HepG2 (cell line): ENCODE results near the gene CHODL. TPM values are rescaled to one million over a fixed set of nuclear protein-coding genes. Genes with fewer than 3 reads are reported as not detected.

Experiments used
- ATAC-seq: fragments of 200-7000 bp; cut with Tn5 transposase; 3 replicates; pipeline ENCODE4 v1.9.1; 2020; ENCODE audit warnings: mild to moderate bottlenecking, moderate library complexity
- BruUV-seq: library from RNA; stranded (reverse); fragments of 400-500 nt; replicated peaks from 2 replicates; lab custom pipeline; 2021; lab: Mats Ljungman, UMichigan
- CTCF ChIA-PET: fragments of 300-600 bp; formaldehyde crosslinking; extraction: SDS; loops from one replicate; lab custom pipeline; 2021; ENCODE audit warnings: low total read pairs, inconsistent platforms, low intra/inter-chr PET ratio; lab: Yijun Ruan, JAX
- POLR2A ChIA-PET: fragments of 350-600 bp; sonication (Branson Sonifier 250); formaldehyde crosslinking; loops from one replicate; lab custom pipeline; 2020; ENCODE audit warnings: antibody characterized with exemption, inconsistent platforms; lab: Yijun Ruan, JAX
- DNase-seq: peaks from one replicate; pipeline ENCODE4 v3.0.0-alpha.2; 2015; ENCODE audit warnings: low spot score
- FAIRE-seq: peaks from 3 replicates; lab custom pipeline; 2011; peaks lifted over from hg19 to GRCh38; lab: Jason Lieb, UNC
- H2AFZ ChIP-seq: one replicate; pipeline ENCODE4 v1.6.1; 2011; ENCODE audit warnings: low read length, inconsistent platforms
- H3K27ac ChIP-seq: fragments of 300-600 bp; 3 replicates; pipeline ENCODE4 v1.8.0; 2011; ENCODE audit warnings: mixed run types, mild to moderate bottlenecking, mixed read lengths, low read length, inconsistent platforms; ENCODE audit not compliant: insufficient read depth; ENCODE audit errors: extremely low read length
- H3K27me3 ChIP-seq, 2 experiments: fragments of 200-600 bp in 1 of 2; 2 replicates in 1 of 2; 3 replicates in 1 of 2; pipeline versions ENCODE4 v1.6.0 to v1.8.0; 2011; ENCODE audit warnings: low read length in 2 of 2, mild to moderate bottlenecking in 2 of 2, moderate library complexity in 2 of 2, inconsistent platforms in 1 of 2; ENCODE audit not compliant: insufficient read depth in 2 of 2, control insufficient read depth in 1 of 2
- H3K36me3 ChIP-seq, 2 experiments: fragments of 200-600 bp in 1 of 2; replicated peaks in 1 of 2; 2 replicates in 1 of 2; 3 replicates in 1 of 2; pipeline versions ENCODE4 v1.5.1 to v1.8.0; 2011; ENCODE audit warnings: low read length in 2 of 2, inconsistent platforms in 1 of 2; ENCODE audit not compliant: insufficient read depth in 2 of 2, control insufficient read depth in 1 of 2
- H3K4me1 ChIP-seq: 2 replicates; pipeline ENCODE4 v1.5.1; 2012; ENCODE audit warnings: low read length, inconsistent platforms; ENCODE audit not compliant: insufficient read depth
- H3K4me2 ChIP-seq: 2 replicates; pipeline ENCODE4 v1.6.0; 2011; ENCODE audit warnings: low read depth, low read length, inconsistent platforms
- H3K4me3 ChIP-seq, 3 experiments: fragments of 200-600 bp in 1 of 3; sonication (generic), shearing (Covaris generic) in 1 of 3; replicated peaks in 1 of 3; 2 replicates each; pipeline ENCODE4 v1.5.1; 2011 to 2016; ENCODE audit warnings: low read length in 3 of 3, inconsistent platforms in 2 of 3, low read depth in 2 of 3, mild to moderate bottlenecking in 2 of 3, control low read depth in 1 of 3, mixed read lengths in 1 of 3; ENCODE audit not compliant: insufficient read depth in 1 of 3
- H3K79me2 ChIP-seq: one replicate; pipeline ENCODE4 v1.6.1; 2011; ENCODE audit warnings: low read length, inconsistent platforms; ENCODE audit not compliant: insufficient read depth
- H3K9ac ChIP-seq: 2 replicates; pipeline ENCODE4 v1.6.0; 2011; ENCODE audit warnings: mild to moderate bottlenecking, low read depth, low read length, inconsistent platforms; ENCODE audit not compliant: insufficient read depth
- H3K9me3 ChIP-seq: 2 replicates; pipeline ENCODE4 v1.5.1; 2012; ENCODE audit warnings: mild to moderate bottlenecking, low read length
- H4K20me1 ChIP-seq: 2 replicates; pipeline ENCODE4 v1.6.0; 2011; ENCODE audit warnings: inconsistent platforms, mild to moderate bottlenecking, low read length, moderate library complexity; ENCODE audit not compliant: insufficient read depth
- DNMT3B ChIP-seq: conservative IDR thresholded peaks from 2 replicates; pipeline ENCODE4 v1.6.1; 2016; ENCODE audit warnings: missing biosample characterization, control low read depth
- NFIC ChIP-seq: IDR thresholded peaks from 2 replicates; pipeline ENCODE4 v1.6.1; 2012; ENCODE audit warnings: mild to moderate bottlenecking, low read length, inconsistent platforms
- SALL1 ChIP-seq: sonication (generic); formaldehyde crosslinking; IDR thresholded peaks from 2 replicates; pipeline ENCODE4 v1.8.0; 2022; ENCODE audit warnings: mild to moderate bottlenecking, missing genetic modification reagents
- ZHX2 ChIP-seq, 2 experiments: sonication (generic) in 1 of 2; formaldehyde crosslinking in 1 of 2; IDR thresholded peaks; 2 replicates each; pipeline versions ENCODE4 v1.6.1 to v1.9.0; 2014 to 2022; ENCODE audit warnings: antibody characterized with exemption in 1 of 2, borderline replicate concordance in 1 of 2, inconsistent platforms in 1 of 2, low read depth in 1 of 2, missing genetic modification reagents in 1 of 2
- ZNF205 ChIP-seq: IDR thresholded peaks from 2 replicates; pipeline ENCODE4 v1.6.1; 2018; ENCODE audit warnings: missing biosample characterization, missing genetic modification reagents
- ZNF468 ChIP-seq: sonication (generic); formaldehyde crosslinking; IDR thresholded peaks from 2 replicates; pipeline ENCODE4 v1.8.0; 2022; ENCODE audit warnings: mild to moderate bottlenecking, moderate library complexity, missing genetic modification reagents
- ZNF563 ChIP-seq: sonication (generic); formaldehyde crosslinking; IDR thresholded peaks from 2 replicates; pipeline ENCODE4 v1.8.0; 2022; ENCODE audit warnings: mild to moderate bottlenecking, moderate library complexity, missing genetic modification reagents
- in situ Hi-C: cut with HindIII; loops from 2 replicates; pipeline ENCODE4 v1.10.0; 2017; ENCODE audit warnings: low pct_unique_long_range_greater_than_20kb; ENCODE audit not compliant: extremely low pct_ligation_motif_present
- intact Hi-C: fragments of 100-400 bp; cut with micrococcal nuclease; formaldehyde crosslinking; loops from one replicate; pipeline ENCODE4 v1.10.0; 2022; ENCODE audit not compliant: unreplicated experiment
- polyA plus RNA-seq, 8 experiments: library from polyadenylated mRNA; depleted of rRNA in 3 of 8; stranded (reverse) in 7 of 8; unstranded in 1 of 8; fragments of >200 nt; fragmentation: Illumina TruSeq in 4 of 8; extraction: Trizol in 4 of 8; gene quantifications; 2 replicates each; pipeline versions ENCODE4 v1.2.1 to v1.2.3, GENCODE V29; 2011 to 2016; ENCODE audit warnings: low read depth in 4 of 8, missing spikeins in 1 of 8, mixed read lengths in 1 of 8; ENCODE audit not compliant: insufficient read depth in 1 of 8
- total RNA-seq, 5 experiments: library from RNA; depleted of rRNA; stranded (reverse); fragments of >200 nt; fragmentation: Illumina TruSeq; extraction: Trizol; gene quantifications; 2 replicates each; pipeline ENCODE4 v1.2.3, GENCODE V29; 2016; ENCODE audit warnings: low read depth in 1 of 5
- TF ChIP-seq, protein P1 (sequence below): sonication (generic); formaldehyde crosslinking; IDR thresholded peaks from 2 replicates; pipeline ENCODE4 v1.4.0; 2020; ENCODE audit warnings: missing genetic modification reagents
- TF ChIP-seq, protein P2 (sequence below): sonication (generic); formaldehyde crosslinking; IDR thresholded peaks from 2 replicates; pipeline ENCODE4 v1.4.0; 2020; ENCODE audit warnings: mild to moderate bottlenecking, missing genetic modification reagents

CHODL gene
- total and polyA plus RNA-seq, 2 of the 13 experiments (the other 11 are each of a cell fraction or from before 2014, with no cell fraction given) = not detected

DNA sequence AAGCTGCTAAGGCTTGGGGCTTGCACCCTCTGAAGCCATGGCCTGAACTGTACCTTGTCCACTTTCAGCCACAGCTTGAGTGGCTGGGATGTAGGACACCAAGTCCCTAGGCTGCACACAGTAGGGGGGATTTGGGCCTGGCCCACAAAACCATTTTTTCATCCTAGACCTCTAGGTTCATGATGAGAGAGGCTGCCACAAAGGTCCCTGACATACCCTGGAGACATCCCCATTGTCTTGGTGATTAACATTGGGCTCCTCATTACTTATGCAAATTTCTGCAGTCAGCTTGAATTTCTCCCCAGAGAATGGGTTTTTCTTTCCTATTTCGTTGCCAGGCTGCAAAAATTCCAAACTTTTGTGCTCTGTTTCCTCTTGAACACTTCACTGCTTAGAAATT is 26.3 kb upstream of the CHODL start (continued):
- TF ChIP-seq, protein P1, sequence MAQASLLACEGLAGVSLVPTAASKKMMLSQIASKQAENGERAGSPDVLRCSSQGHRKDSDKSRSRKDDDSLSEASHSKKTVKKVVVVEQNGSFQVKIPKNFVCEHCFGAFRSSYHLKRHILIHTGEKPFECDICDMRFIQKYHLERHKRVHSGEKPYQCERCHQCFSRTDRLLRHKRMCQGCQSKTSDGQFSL (CRISPR knock-in tag) = no peak
- TF ChIP-seq ZNF205 (CRISPR knock-in tag) = no peak
- no peak for TF ChIP-seq ZHX2 (IDR thresholded peaks at IDR 0.05; ENCODE audit: low read depth)
- TF ChIP-seq ZHX2 (CRISPR knock-in tag; IDR thresholded peaks at IDR 0.05; ENCODE audit: borderline replicate concordance) = no peak
- TF ChIP-seq SALL1 (CRISPR knock-in tag) = no peak
- TF ChIP-seq ZNF468 (CRISPR knock-in tag) = no peak
- no peak for TF ChIP-seq DNMT3B (CRISPR knock-in tag)

DNA sequence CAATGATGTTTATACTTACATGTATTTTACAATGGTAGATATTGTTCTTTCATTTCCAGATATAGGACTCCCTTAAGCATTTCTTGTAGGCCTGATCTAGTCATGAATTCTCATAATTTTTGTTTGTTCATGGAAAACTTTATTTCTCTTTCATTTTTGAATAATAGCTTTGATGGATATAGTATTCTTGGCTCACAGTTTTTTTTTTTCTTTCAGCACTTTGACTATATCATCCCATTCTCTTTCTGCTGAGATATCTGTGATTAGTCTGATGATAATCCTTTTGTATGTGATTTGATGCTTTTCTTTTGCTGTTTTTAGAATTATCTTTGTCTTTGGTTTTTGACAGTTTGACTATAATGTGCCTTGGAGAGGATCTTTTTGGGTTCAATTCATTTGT is 24.1 kb upstream of the CHODL start:
- Histone ChIP-seq H3K36me3 (no peaks in the 10 kb centered on the region), H3K27ac (no peak overlapping the region), H3K9ac (no peak overlapping the region), H4K20me1 (no peaks in the 10 kb centered on the region), H3K79me2 (no peaks in the 10 kb centered on the region), H3K4me2 (no peak overlapping the region), H3K27me3 (no peaks in the 10 kb centered on the region), H3K9me3 (peaks cover 61% of the 10 kb centered on the region), H3K4me3 (no peak overlapping the region), H3K4me1 (no peaks in the 10 kb centered on the region), H2AFZ (no peak overlapping the region)
- POLR2A ChIA-PET = no interaction called here
- no peak for TF ChIP-seq NFIC
- TF ChIP-seq, protein P2, sequence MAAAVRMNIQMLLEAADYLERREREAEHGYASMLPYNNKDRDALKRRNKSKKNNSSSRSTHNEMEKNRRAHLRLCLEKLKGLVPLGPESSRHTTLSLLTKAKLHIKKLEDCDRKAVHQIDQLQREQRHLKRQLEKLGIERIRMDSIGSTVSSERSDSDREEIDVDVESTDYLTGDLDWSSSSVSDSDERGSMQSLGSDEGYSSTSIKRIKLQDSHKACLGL (CRISPR knock-in tag) = no peak
- no peak for TF ChIP-seq ZNF563 (CRISPR knock-in tag)
- intact Hi-C loops = no loop called here
- FAIRE-seq (no peak), ATAC-seq (no peak), DNase-seq (no peak)
- BruUV-seq = no TSS peak
- in situ Hi-C loops = no loop called here
- CTCF ChIA-PET = no interaction called here
